ENCODE results near the gene NAALADL2. TPM values are rescaled to one million over a fixed set of nuclear protein-coding genes. Genes with fewer than 3 reads are reported as not detected.

Gene NAALADL2
- total RNA-seq, 1 donor from 2014 or later = 10.4 TPM

DNA sequence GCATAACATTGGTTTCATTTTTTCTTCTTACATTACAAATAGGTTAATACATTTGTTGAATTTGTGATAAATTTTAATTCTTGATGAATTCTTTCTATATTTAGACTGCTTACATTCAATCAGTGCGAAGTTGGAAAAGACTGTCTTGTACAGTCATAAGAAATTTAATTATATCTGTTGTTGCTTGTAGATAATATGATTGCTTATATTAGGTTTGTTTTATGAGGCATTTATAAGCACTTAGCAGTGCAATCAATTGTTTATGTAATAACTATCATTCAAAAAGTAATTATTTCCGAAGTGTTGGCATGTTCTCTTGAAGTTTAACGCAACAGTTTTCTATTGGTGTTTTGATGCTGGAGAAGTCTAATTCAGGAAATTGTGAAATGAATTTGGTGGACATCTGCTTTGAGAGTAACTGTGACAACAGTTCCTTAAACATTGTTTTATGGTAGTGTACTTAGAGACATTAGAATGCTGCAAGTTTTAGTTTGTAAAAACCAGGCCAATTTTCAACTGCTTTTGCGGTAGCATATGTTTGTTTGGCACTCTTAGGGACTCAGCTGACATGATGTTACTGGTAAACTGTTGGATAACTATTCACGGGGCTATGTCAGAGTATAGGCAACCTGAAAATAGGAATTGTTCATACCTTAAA is 99.7 kb downstream of the NAALADL2 start:
- no peak for DNase-seq (ENCODE audit: low spot score, unreplicated experiment)
- Mint-ChIP-seq H3K27me3 (no peaks in the 10 kb centered on the region), H3K27ac (no peak overlapping the region), H3K9me3 (ENCODE audit: low read depth) (no peaks in the 10 kb centered on the region), H3K4me3 (ENCODE audit: low read depth) (no peak overlapping the region), H3K4me1 (ENCODE audit: low read depth) (peaks cover 2% of the 10 kb centered on the region), H3K36me3 (ENCODE audit: insufficient read depth) (no peaks in the 10 kb centered on the region)
- TF ChIP-seq, protein P1, sequence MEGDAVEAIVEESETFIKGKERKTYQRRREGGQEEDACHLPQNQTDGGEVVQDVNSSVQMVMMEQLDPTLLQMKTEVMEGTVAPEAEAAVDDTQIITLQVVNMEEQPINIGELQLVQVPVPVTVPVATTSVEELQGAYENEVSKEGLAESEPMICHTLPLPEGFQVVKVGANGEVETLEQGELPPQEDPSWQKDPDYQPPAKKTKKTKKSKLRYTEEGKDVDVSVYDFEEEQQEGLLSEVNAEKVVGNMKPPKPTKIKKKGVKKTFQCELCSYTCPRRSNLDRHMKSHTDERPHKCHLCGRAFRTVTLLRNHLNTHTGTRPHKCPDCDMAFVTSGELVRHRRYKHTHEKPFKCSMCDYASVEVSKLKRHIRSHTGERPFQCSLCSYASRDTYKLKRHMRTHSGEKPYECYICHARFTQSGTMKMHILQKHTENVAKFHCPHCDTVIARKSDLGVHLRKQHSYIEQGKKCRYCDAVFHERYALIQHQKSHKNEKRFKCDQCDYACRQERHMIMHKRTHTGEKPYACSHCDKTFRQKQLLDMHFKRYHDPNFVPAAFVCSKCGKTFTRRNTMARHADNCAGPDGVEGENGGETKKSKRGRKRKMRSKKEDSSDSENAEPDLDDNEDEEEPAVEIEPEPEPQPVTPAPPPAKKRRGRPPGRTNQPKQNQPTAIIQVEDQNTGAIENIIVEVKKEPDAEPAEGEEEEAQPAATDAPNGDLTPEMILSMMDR (IDR thresholded peaks at IDR 0.05; ENCODE audit: unreplicated experiment) = no peak

DNA sequence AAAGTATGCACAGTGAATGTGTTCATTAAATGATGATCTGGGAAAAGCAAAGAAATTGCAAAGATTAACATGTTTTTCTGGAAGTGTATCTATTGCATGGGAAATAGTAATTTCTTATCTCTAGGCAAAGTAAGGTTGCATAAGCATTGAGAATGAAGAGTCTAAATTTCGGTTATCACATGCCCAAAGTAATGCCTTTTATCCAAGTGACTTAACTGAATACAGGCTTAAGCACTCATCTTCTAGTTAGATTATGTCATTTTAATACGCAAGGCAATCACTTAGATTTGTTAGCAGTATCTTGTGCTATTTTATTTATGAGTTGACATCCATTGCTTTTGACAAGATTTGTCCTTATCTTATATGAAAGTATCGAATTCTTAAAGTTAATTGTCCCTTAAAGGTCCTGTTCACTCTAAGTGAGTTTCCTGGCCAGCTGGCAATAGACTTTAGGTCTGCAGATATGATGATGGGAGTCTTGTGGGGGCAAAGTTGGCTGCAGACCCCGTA is 100.5 kb downstream of the NAALADL2 start:
- DNase-seq (ENCODE audit: low spot score, unreplicated experiment) = no peak
- no peaks in the 10 kb centered on the region for H3K27me3 Mint-ChIP-seq
- H3K4me3 Mint-ChIP-seq (ENCODE audit: low read depth) = no peak overlapping the region
- H3K27ac Mint-ChIP-seq = no peak overlapping the region
- TF ChIP-seq, protein P1 (IDR thresholded peaks at IDR 0.05; ENCODE audit: unreplicated experiment) = no peak
- H3K9me3 Mint-ChIP-seq (ENCODE audit: low read depth) = no peaks in the 10 kb centered on the region
- peaks cover 2% of the 10 kb centered on the region for H3K4me1 Mint-ChIP-seq (ENCODE audit: low read depth)
- no peaks in the 10 kb centered on the region for H3K36me3 Mint-ChIP-seq (ENCODE audit: insufficient read depth)

DNA sequence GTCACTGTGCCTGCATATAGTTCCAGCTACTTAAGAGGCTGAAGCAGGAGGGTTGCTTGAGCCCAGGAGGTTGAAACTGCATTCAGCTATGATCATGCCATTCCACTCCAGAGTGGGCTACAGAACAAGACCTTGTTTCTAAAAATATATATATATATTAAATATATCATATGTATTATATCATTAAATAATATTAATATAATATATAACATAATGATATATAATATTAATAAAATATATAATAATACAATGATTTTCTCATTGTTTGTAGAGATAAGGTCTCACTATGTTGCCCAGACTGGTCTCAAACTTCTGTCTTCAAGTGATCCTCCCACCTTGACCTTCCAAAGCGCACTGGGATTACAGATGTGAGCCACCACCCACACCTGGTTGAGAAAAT is 101.8 kb downstream of the NAALADL2 start:
- DNase-seq (ENCODE audit: low spot score, unreplicated experiment) = no peak
- H3K27ac Mint-ChIP-seq = no peak overlapping the region
- H3K9me3 Mint-ChIP-seq (ENCODE audit: low read depth) = no peaks in the 10 kb centered on the region
- H3K4me3 Mint-ChIP-seq (ENCODE audit: low read depth) = no peak overlapping the region
- H3K27me3 Mint-ChIP-seq = no peaks in the 10 kb centered on the region
- TF ChIP-seq, protein P1 (IDR thresholded peaks at IDR 0.05; ENCODE audit: unreplicated experiment) = no peak
- no peaks in the 10 kb centered on the region for H3K4me1 Mint-ChIP-seq (ENCODE audit: low read depth)
- no peaks in the 10 kb centered on the region for H3K36me3 Mint-ChIP-seq (ENCODE audit: insufficient read depth)

DNA sequence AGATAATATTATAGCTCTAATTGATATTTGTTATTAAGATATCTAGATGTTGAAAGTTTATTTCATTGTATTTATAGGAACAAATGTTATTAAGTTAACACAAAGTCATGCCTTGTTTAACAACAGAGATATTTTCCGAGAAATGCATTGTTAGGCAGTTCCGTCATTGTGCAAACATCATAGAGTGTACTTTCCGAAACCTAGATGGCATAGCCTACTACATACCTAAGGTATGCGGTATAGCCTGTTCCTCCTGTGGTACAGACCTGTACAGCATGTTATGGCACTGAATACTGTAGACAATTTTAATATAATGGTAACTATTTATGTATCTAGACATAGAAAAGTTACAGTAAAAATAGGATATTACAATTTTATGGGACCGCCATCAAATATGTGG is 114.3 kb downstream of the NAALADL2 start:
- H3K9me3 Mint-ChIP-seq (ENCODE audit: low read depth) = peaks cover 2% of the 10 kb centered on the region
- no peaks in the 10 kb centered on the region for H3K4me1 Mint-ChIP-seq (ENCODE audit: low read depth)
- TF ChIP-seq, protein P1 (IDR thresholded peaks at IDR 0.05; ENCODE audit: unreplicated experiment) = no peak
- H3K27me3 Mint-ChIP-seq = no peaks in the 10 kb centered on the region
- no peaks in the 10 kb centered on the region for H3K36me3 Mint-ChIP-seq (ENCODE audit: insufficient read depth)
- no peak overlapping the region for H3K4me3 Mint-ChIP-seq (ENCODE audit: low read depth)
- no peak overlapping the region for H3K27ac Mint-ChIP-seq
- DNase-seq (ENCODE audit: low spot score, unreplicated experiment) = no peak

DNA sequence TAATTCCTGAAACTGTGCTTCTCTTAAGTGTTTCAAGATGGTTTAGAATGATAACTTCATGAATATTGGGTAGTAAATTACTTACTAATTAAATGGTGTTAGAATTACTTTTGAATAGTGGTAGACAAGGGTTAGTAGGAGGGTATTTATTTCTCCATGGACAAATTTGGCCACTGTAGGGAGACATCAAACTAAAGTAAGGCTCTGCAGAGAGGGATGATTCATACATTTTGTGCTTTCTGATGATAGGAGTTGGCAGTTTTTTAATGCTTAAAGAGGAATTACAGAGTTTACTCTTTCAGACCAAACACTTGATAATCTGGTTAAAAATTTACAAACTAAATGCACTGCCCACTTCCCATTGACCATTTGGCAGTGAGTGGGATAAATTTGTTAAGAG is 127.6 kb downstream of the NAALADL2 start:
- Mint-ChIP-seq H3K27ac (no peak overlapping the region), H3K27me3 (no peaks in the 10 kb centered on the region), H3K9me3 (ENCODE audit: low read depth) (peaks cover 14% of the 10 kb centered on the region), H3K4me3 (ENCODE audit: low read depth) (no peak overlapping the region), H3K36me3 (ENCODE audit: insufficient read depth) (peaks cover 3% of the 10 kb centered on the region), H3K4me1 (ENCODE audit: low read depth) (peaks cover 3% of the 10 kb centered on the region)
- TF ChIP-seq, protein P1 (IDR thresholded peaks at IDR 0.05; ENCODE audit: unreplicated experiment) = no peak
- DNase-seq (ENCODE audit: low spot score, unreplicated experiment) = no peak
